ENCODE measurements around the gene RAB25.
"Not testable (repeated sequence)": the region's sequence is repeated elsewhere in the genome, so short reads cannot be mapped to it uniquely, and the experiment has no call there.

RAB25 gene

GRCh38 chr1:156054500-156055280, 6.3 kb upstream of the RAB25 start, which contains the start of gene LAMTOR2:
LAMTOR2 (plus strand) TSS chr1:156054782; CDS start chr1:156054890, 108 bp downstream.
- DNase-seq (ENCODE audit: low read depth), result peak; percentile 97

DNA sequence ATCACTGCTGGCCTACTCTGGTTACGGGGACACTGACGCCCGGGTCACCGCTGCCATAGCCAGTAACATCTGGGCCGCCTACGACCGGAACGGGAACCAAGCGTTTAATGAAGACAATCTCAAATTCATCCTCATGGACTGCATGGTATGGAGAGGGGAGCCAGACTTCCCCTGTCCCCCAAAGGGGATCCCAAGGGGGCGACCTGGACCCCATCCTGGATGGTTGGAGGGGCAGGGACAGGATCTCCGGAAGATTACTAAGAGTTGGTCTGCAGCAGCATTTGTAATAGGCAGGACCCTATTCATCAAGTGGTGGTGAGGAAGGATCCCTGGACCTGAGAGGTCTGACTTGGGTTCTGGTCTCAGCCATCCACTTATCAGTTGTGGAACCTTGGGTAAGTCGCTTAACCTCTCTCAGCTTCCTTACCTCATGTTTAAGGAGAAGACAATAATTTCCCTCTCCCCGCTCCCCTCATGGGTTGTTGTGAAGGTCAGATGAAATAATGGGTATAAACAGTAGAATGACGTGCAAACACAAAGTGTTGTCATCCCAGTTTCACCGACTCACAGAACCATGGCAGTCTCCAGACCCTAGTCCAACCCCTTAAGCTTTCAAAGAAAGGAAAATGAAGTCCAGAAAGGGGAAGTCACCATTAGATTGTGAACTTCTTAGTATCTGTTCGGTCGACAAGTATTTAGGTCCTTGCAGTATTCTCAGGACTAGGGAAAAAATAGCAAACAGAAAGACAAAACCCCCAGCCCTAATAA, 5.5 kb upstream of the RAB25 start:
- DNase-seq (ENCODE audit: low read depth), result no peak

GRCh38 chr1:156056326-156056849, 4.6 kb upstream of the RAB25 start:
- DNase-seq (ENCODE audit: low read depth), result no peak

DNA sequence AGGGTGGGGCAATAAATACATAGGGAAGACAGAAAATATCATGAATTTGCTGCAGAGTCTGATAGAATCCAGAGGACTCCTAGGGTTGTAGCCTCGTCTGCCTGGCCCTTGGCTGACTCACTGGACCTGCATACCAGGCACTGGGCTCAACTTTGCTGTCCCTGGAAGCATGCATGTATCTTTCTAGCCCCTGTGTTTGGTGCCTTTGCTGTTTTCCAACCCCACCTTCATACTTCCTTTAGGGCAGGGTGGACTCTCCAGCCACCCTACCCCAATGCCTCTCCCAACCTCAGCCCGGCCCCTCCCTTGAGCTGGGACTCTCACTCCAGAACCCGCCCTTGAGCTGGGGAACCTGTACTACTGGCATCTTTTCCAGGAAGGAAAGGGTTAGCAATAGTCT, 1.2 kb downstream of the RAB25 start:
- DNase-seq (ENCODE audit: low read depth), result peak; percentile 37

- DNase-seq (ENCODE audit: low read depth), result no peak
Measured at GRCh38 chr1:156063997-156064285, 3.0 kb downstream of the RAB25 start.

GRCh38 chr1:156064615-156065014, 3.7 kb downstream of the RAB25 start:
- DNase-seq (ENCODE audit: low read depth), result no peak

- DNase-seq (ENCODE audit: low read depth), result no peak
Measured at GRCh38 chr1:156065212-156065611, 4.3 kb downstream of the RAB25 start.

GRCh38 chr1:156065871-156066270, 4.9 kb downstream of the RAB25 start:
- DNase-seq (ENCODE audit: low read depth), result no peak

DNA sequence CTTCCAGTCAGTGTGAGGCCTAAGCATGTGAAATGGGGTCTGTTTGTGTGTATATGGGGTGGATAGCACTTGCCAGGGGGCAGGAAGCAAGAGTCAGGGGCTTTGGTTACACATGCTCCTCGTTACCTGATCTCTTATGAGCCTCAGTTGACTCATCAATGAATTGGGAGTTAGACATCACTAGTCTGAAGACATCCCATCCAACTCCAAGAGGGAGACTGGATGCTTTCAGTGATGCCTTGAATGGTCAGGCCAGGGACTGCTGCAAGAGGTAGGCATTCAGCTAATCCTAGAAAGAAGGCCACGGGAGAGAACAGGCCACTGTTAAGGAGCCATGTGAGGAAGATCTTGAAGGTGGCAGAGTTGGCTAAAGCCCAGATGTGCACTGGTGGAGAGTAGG, 6.3 kb downstream of the RAB25 start:
- DNase-seq (ENCODE audit: low read depth), result no peak

DNA sequence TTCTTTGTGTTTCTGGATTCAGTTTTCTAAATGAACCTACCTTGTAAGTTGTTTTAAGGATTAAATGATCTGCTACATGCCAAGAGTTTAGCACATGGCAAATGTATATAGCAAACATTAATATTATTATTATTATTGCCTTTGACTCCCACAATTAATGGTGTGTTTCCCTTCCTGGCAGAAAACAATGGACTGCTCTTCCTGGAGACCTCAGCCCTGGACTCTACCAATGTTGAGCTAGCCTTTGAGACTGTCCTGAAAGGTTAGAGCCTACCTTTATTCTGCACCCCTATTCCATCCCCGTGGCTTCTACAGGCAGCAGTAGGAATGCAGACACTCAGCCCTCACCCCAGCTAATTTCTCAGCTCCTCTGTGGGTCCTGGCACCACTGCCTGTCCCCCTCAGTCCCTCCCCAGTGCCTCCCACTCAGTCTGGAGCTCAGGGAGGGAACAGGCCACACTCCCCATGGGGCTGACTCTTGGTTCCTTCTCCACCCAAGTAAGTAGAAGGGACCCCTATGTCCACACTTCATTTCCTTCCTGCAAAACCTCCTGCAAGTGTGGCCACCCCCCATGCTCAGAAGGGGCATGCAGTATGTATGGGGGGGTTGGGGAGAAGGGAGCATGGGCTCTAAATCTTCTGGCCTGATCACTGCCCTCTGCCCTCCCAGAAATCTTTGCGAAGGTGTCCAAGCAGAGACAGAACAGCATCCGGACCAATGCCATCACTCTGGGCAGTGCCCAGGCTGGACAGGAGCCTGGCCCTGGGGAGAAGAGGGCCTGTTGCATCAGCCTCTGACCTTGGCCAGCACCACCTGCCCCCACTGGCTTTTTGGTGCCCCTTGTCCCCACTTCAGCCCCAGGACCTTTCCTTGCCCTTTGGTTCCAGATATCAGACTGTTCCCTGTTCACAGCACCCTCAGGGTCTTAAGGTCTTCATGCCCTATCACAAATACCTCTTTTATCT, 8.8 kb downstream of the RAB25 start:
- no peak for DNase-seq (ENCODE audit: low read depth)

DNA sequence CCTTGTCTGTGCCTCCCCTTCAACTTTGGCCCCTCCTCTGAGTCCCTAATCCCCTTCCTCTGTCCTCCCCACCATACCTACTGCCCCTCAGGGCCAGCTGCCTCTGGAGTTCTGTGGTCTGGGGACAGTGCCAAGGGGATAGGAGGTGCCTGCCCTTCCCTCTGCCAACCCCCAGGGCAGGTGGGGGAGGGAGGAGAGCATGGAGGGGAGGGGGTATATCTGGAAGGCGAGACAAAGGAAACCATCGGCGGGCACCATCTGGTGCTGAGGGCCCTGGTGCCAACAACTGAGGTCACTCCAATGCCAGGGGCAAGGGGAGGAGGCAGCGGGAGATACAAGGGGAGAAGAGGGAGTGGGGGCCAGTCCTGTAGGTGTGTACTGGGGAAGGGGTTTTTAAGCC, 9.6 kb downstream of the RAB25 start:
- no peak for DNase-seq (ENCODE audit: low read depth)

GRCh38 chr1:156071332-156071816, 10.4 kb downstream of the RAB25 start:
- not testable (repeated sequence) for DNase-seq (ENCODE audit: low read depth)

GRCh38 chr1:156072251-156072650, 11.3 kb downstream of the RAB25 start:
- no peak for DNase-seq (ENCODE audit: low read depth)

DNA sequence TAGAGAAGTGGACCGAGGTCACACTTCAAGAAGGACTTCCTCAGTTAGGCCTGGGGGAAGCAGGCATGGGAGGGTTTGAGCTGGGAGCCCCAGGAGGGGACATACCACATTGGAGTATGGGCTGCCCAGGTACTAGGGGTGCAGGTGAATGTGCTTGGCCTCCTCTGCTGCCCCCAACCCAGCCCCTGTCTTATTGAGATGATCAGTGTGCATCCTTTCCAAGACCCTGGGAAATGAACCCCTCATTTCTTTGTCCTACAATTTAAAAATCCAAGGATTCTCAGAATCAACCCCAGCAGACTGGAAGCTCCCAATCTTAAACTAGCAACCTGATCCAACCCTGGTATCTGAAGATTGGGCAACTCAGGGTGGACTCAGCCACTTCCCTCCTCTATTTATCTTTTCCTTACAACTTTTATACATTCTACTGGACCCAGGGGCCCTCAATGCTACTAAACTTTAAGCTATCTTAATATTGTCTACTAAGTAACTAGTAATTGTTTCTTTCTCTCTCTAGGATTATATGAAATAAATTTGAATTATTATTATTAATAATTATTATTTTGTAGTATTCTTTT, 12.2 kb downstream of the RAB25 start:
- no peak for DNase-seq (ENCODE audit: low read depth)

- no peak for DNase-seq (ENCODE audit: low read depth)
Measured at GRCh38 chr1:156073740-156074139, 12.8 kb downstream of the RAB25 start.

- DNase-seq (ENCODE audit: low read depth), result no peak
Measured at GRCh38 chr1:156074661-156075060, 13.7 kb downstream of the RAB25 start.

DNA sequence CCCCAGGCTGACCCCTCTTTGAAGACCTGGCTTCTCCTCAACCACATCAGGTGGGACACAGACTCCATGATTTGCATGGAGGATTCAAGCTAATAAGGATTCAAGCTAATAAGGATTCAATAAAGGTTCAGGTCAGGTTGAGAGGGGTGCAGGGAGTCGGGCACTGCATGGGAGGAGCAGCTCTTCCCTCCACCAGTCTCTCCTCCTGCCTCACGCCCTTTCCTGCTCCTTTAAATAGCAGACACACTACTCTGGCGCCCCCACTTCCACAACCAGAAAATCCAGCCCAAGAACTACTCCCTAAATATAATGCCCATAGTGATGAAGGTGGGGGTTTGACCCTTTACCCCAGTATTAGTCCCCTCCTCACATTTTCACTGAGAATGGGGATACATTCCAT, 14.2 kb downstream of the RAB25 start:
- no peak for DNase-seq (ENCODE audit: low read depth)

DNA sequence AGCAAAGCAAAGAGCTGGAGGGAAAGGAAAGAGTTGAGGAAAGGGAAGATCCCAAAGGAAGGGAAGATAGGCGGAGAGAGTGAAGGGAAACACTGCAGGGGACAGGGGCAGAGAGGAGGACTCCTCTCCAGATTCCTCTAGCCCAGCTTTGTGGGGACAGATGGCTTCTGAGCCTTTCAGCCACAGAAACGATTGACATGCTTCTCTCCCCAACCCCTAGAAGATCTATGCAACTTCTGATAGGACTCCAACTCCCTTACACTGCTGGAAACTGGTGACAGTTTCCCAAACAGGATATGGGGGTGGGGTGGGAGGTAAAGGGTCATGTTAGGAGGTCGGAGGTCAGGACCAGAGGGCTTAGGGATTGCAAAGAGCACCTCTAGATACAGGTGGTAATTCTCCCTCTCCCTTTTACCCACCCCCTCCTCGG, 14.8 kb downstream of the RAB25 start:
- DNase-seq (ENCODE audit: low read depth), result no peak

GRCh38 chr1:156076609-156077429, 15.9 kb downstream of the RAB25 start:
- DNase-seq (ENCODE audit: low read depth), result peak; percentile 71

- no peak for DNase-seq (ENCODE audit: low read depth)
Measured at GRCh38 chr1:156077430-156077760, 16.4 kb downstream of the RAB25 start.

GRCh38 chr1:156078728-156079127, 17.8 kb downstream of the RAB25 start:
- no peak for DNase-seq (ENCODE audit: low read depth)
